HUDEP-2 (cell line): ENCODE data around the gene BTBD10.
"Not testable (repeated sequence)": the region's sequence is repeated elsewhere in the genome, so short reads cannot be mapped to it uniquely, and the experiment has no call there.

Experiments
- DNase-seq, 76 experiments: peaks; one replicate each; lab custom pipeline; 2025; ENCODE audit not compliant: unreplicated experiment in 76 of 76; lab: John Stamatoyannopoulos, UW

BTBD10 gene

DNA sequence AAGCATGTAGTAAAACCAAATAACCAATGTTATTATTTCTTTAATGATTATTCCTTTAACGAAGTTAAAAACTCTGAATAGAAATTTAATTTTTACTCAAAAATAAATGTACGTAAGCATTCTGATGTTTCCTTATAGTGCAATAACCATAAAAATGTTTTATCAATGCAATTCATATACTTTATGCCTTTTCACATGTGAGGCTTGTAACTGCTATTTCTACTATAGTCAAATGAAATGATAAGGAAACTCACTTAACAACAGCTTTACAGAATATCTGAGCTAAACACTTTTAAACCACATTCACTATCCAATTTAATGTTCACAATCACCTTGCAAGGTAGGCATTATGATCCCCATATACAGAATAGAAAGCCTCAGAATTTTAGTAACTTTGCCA, 17.4 kb downstream of the BTBD10 start:
- no peak for DNase-seq

DNA sequence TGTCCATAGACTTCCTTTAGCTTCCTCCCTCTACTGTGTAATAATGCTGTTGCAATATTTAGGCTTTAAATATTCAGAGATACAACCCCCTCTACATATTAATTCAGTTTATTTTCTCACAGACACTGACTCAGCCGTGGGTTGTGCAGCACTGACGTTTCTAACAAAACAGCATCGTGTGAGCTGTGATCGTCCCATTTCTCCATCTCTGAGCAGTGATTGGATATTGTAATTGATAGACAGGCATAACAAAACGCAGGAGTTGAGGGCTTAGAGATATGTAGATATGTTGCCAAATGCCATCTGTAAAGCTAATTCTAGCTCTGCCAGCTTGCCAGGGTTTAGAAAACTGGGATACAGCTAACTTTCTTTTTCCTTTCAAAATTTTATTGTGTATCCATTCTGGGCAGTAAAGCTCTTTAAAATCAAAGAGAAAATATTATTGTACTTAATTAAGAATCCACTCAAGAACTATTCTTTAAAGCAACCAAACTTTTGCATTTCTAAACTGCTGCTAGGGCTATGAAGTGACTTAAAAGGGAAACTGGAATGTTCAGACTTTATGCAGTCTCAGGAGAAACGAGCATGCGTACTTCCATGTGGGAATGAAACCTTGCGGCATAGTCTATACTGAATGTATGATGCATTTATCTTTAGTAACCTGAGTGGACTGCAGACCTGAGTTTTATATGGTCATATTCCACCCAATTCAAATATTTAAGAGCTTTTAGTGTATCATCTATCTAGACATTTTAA, 22.7 kb downstream of the BTBD10 start:
- no peak for DNase-seq

DNA sequence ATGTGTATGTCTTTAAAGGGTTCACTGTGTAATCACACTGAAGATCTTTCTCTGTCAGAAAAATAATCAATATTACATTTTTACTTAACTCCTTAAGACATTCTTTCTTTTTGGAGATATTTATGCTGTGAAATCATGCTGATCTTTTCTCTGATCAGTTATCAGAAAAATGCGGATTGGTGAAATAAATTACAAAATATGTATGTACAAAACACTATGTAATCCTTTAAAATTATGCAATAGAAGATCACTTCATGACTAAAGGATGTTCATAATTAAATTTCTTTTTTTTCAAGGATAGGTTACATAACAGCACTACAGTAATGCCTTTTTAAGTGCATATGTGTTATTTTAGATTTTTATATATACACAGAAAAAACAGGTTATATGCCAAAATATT, 24.7 kb downstream of the BTBD10 start:
- DNase-seq = no peak

DNA sequence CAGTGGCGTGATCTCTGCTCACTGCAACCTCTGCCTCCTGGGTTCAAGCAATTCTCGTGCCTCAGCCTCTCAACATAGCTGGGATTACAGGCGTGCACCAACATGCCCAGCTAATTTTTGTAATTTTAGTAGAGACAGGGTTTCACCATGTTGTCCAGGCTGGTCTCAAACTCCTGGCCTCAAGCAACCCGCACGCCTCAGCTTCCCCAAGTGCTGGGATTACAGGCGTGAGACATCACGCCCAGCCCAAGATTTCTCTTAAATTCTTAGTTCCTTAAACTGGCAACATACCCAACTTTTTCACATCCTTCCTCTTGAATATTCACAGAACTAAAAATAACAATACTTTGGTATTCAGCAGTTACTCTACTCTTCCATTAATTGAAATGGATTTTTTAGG, 26.2 kb downstream of the BTBD10 start:
- not testable (repeated sequence) for DNase-seq

DNA sequence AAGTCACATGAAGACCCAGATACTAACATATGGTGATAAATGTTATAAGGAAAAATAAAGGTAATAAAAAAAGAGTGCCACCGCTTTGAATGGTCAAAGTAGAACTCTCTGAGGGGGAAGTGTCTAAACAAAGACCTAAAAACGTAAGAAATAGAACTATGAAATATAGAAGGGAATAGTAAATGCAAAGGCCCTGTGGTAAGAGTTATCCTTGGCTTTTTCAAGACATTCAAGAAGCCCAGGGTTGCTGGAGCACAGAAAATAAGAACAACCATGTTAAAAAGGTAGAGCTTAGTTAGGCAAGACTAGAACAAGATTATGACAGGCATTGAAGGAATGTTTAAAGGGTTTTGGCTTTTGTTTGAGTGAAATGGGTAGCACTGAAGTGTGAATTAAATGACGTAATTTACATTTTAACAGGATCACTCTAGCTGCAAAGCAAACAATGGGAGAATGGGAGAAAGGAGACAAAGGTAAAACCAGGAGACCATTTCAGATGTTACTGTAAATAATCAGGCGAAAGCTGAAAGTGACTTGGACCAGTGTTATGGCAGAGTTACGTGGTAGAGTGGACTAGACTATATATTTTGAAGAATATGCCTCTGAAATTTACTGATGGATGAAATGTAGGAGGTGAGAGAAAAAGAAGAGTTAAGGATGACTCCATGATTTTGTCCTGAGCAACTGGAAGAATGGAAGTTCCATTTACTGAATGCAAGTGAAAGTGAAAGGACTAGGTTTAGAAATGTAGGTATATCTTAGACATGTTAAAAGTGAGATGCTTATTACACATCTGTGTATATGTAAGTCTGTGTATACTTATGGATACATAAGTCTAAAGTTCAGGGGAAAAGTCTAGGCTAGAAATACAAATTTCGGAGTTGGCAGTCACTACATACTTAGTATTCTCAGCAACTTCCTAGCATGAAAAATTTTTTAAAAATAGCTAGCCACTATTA, 28.5 kb downstream of the BTBD10 start:
- no peak for DNase-seq

DNA sequence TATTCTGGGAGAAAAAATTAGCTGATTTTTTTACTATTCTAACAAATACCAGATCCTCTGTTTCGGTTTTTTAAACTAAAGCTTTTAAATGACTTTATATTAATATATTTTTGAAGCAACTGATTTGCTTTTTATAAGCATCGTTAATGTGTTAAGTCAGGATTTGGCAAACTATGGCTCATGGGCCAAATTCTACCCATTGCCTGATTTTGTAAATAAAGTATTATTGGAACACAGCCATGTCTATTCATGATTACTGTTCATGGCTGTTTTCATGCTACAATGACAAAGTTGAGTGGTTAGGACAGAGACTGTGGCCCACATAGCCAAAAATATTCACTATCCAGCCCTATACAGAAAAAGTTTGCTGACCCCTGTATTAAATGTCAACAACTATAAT, 29.6 kb downstream of the BTBD10 start:
- DNase-seq = no peak

DNA sequence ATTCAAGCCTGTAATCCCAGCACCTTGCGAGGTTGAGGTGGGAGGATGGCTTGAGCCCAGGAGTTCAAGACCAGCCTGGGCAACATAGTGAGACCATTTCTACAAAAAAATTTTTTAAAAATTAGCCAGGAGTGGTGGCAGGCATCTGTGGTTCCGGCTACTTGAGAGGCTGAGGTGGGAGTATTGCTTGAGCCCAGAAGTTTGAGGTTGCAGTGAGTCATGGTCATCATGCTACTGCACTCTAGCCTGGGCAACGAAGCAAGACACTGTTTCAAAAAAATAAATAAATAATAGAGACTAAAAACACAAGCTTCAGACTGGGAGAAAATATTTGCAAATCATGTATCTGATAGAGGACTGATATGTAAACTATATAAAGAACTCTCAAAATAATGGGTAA, 33.2 kb downstream of the BTBD10 start:
- DNase-seq = no peak

DNA sequence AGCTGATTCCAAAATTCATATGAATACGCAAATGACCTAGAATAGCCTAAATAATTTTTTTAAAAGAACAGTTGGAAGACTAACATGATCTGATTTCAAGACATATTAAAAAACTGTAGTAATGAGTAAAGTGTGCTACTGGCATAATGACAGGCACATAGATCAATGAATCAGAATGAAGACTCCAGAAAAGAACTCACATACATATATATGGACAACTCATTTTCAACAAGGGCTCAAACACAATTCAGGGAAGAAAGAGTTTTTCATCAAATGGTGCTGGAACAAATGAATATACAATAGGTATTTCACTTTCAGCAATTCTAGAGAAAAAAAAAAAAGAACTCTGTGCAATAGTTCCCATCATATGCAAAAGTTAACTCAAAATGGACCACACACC, 33.7 kb downstream of the BTBD10 start:
- DNase-seq = no peak

DNA sequence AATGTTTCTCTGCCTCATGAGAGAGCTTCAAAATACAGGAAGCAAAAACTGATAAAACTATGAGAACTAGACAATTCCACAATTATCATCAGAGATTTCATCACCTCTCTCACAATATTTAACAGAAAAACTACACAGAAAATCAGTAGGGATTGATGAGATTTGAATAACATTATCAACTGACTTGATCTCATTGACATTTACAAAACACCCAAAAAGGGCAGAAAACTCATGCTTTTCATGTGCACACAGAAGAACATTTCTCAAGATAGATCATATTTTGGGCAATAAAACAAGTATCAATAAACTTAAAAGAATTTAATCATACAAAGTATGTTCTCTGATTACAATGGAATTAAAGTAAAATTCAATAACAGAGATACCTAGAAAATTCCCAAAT, 35.6 kb downstream of the BTBD10 start:
- no peak for DNase-seq

DNA sequence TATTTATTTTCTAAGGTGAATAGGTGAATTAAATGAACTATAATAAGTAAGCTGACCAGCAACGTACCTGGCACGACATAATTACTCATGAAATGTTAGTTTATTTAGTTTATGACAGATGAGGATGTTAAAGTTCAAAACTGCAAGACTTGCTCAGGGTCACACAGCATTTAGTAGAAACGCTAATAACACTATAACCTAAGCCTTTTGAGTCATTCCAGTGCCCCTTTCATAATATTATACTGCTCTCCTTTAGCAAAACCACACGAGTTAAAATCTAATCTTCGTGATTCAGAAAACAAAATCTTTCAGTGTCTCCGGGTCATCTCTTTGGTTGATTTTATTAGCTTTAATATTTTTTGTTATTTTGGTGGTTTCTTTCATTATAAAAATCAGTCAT, 39.6 kb downstream of the BTBD10 start:
- no peak for DNase-seq

DNA sequence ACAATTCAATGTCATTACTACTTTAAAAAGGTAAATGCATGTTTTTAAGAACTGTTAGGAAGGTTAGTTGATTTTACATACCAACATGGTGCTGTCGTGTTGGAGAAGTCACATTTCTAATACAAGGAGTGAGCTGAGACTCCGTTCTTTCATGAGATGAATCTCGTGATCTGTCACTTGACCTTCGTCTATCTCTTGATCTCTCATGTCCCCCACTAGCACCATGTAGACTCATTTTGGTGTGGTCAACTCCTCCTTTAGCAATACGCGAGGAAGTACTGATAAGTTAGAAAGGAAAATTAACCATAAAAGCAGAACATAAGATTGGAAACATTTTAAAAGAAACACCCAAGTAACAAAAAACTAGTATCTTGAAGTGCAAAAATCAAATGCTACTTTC, 41.5 kb downstream of the BTBD10 start:
- peak in 25 of 76 experiments; percentile 1 to 77 (median 38) for DNase-seq

DNA sequence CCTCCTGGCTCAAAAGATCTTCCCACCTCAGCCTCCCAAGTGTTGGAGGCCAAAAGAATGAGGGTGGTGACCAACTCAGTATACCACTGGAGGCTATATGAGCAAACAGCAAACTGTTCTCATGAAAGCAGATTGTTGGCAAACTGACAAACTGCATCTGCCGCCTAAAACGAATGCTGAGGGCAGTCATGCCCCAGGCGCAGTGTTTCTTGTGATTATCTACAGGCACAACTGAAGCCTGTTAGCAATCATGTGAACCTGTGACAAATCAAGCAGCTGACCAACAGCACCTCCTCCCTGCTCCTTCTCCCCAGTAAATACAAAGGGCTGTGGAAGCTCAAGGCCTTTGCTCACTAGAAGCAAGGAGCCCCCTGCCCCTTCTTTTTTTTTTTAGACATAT, 47.8 kb downstream of the BTBD10 start:
- DNase-seq = peak in 20 of 76 experiments; percentile 1 to 93 (median 48)

DNA sequence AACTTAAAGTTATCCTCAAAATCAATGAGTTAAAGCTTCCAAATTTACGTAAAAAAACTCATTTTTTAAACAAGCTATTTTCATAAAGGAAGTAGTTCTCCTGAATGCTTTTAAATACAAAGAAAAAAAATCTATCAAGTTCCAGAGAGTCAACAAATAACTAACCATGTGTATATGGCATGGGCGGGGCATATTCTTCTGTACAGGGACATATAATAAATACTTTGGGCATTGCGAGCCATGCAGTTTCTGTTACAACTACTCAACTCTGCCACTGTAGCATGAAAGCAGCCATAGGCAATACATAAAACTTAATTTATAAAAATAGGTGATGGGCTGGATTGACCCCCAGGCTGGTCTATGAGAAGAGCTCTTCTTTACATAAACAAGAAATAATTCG, 57.8 kb downstream of the BTBD10 start:
- no peak for DNase-seq

DNA sequence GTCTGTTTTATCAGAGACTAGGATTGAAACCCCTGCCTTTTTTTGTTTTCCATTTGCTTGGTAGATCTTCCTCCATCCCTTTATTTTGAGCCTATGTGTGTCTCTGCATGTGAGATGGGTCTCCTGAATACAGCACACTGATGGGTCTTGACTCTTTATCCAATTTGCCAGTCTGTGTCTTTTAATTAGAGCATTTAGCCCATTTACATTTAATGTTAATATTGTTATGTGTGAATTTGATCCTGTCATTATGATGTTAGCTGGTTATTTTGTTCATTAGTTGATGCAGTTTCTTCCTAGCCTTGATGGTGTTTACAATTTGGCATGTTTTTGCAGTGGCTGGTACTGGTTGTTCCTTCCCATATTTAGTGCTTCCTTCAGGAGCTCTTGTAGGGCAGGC, 64.7 kb downstream of the BTBD10 start:
- DNase-seq = not testable (repeated sequence)

DNA sequence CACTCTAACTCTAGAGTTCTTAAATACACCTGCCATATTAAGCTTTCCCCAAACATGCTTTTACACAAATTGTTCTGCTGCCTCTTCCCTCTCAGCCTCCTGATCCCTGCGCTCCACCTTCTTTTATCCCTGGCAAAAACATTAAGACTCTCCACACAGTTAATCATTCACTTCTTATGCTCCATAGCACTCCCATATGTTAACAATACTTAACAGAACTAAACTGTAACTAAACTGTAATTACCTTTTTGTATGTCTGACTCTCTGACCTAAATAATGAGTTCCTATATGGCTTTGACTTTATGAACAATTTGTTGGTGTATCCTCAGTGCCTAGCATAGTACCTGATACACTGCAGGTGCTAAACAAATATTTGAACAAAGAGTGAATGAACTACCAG, 71.8 kb downstream of the BTBD10 start:
- DNase-seq = no peak

DNA sequence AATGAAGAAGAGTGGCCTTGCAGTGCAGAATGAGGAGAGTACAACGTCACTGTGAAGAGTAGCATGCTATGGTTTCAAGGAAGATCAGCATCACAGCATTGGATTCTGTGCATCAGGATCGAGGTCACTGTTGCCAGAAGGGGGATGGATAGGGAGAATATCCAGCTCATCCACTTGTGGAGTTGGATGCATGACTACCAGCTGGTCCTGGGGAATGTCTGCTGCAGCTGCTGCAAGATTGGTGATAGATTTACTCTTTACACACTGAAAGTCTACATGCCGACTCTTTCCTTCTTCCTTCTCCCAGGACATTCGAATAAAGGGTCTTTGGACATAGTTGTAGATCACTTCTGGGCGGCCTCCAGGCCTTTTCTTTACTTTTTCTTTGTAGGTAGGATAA, 74.3 kb downstream of the BTBD10 start:
- no peak for DNase-seq

DNA sequence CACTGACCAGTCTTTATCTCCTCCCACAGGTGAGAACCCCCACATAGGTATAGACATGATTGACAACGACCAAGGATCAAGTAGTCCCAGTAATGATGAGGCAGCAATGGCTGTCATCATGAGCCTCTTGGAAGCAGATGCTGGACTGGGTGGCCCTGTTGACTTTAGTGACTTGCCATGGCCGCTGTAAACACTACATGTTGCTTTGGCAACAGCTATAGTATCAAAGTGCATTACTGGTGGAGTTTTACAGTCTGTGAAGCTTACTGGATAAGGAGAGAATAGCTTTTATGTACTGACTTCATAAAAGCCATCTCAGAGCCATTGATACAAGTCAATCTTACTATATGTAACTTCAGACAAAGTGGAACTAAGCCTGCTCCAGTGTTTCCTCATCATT, 76.5 kb downstream of the BTBD10 start:
- no peak for DNase-seq

DNA sequence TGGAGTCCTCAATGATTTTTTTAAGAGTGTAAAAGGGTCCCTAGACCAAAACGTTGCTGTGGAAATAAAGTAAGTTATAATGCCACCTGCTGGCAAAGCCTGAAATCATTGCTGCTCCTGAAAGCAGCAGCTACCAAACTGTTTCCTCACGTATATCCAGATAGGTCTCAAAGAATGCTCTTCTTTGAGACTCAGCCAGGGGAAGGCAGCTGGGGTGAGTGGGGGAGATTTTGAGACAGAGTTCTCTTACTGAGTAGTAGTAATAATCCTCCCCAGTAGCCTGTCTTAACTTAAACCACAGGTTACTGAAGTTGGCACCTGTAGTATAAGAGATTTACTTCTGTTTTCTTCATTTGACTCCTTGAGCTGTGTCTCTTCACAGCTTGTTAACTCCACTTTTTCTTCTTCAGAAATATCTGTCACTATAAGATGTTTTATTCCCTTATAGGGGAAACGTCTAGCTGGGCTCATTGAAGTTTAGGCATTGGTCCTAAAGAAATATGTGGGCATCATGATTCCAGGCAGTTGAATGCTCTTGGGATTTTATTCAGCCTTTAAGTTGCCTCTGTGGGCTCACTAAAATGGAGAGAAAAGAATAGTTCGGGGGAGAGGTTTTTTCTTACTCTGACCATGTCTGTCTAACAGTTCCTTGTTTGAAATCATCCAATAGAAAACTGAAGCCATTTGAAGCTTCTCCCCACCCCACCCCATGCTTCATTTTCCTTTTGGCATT, 77.9 kb downstream of the BTBD10 start:
- peak in 19 of 76 experiments; percentile 3 to 30 (median 8) for DNase-seq

DNA sequence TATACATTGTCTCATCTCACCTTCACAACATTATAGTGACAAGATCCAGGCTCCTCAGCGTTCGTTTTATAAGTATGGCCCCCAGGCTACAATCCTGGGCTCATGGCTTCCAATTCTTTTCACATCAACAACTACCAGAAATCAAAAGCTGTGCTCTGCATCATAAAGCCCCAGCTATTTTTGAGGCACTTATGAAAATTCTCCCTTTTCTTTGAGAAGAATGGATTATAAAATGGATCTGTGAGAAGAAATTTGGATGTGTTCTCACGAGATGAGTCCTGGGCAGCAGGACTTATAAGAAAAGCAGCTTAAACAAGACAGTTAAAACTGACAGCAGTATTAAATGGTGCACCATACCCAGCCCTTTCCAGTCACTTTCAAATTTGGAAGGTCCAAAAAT, 80.3 kb downstream of the BTBD10 start:
- DNase-seq = no peak

DNA sequence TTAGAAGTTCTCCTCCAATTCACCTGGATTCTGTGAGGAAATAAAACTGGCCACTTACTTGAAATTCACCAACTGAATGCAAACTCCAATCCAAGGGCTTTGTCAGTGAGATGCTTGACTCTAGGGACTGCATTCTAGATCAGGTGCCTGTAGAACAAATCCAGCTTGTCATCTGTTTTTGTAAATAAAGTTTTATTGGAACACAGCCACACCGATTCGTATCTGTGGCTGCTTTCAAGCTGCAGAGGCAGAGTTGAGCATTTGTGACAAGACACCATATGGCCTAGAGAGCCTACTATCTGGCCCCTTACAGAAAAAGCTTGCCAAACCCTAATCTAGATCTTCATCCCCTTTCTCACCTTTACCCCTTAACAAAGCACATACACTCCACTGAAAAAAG, 82.3 kb downstream of the BTBD10 start:
- DNase-seq = no peak

DNA sequence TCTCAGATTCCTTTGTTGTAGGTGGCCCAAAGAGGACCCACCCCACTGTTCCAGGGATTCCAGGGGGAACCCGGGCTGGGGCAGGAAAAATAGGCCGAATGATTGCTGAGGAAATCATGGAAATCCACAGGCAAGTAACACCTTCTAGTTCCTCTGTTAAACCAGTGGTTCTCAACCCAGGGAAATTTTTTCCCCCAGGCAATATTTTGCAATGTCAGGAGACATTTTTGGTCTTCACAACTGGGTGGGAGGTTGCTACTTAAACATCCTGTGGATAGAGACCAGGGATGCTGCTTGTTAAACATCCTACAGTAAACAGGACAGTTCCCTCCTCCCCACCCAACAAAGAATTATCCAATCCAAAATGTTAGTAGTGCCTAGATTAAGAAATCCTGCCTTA, 84.7 kb downstream of the BTBD10 start:
- no peak for DNase-seq
